ENCODE measurements around the gene GDA.

DNA sequence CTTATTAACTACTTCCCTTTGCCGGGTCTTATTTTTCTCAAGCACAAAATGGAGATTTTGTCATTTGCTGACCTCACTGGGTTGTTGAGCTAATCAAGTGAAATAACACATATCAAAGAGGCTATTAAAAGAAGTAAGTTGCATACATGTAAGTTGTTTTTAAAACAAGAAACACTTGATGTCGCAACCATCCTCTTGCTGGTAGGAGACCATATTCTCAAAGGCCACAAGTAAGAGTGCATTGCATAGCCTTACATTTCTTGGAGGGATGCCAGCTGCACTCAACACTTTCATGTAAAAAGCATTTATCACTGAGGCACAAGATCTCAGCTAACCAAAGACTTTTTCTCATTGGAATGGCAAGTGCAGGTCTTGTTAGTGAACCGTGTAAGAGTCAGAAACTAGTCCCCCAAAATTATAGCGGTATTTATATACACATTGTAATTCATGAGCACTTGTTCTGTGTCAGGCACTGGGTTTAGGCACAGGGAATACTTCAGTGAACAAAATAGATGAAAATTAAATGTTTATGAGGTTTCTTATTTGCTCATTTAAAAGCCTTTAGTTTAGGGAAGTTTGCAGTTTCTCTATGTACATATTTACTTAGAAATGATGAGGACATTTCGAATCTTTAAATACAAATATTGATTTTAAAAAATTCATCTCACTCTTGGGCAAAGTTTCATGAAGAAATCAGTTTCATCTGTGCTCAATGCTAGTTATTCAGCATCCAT lies 143.8 kb downstream of the GDA start:
- no peak for TF ChIP-seq CTCF (conservative IDR thresholded peaks at IDR 0.05)
- TF ChIP-seq EZH2 (IDR thresholded peaks at IDR 0.05; ENCODE audit: low read depth) = no peak
